NCI-H446 treated with DMSO at 0.1 percent for 48 hours (cell line): ENCODE data around the gene GGTLC2.
"Not testable (repeated sequence)": the region's sequence is repeated elsewhere in the genome, so short reads cannot be mapped to it uniquely, and the experiment has no call there.

ENCODE experiments used
- DNase-seq: peaks from one replicate; lab custom pipeline; 2025; lab: John Stamatoyannopoulos, UW

The GGTLC2 gene

GRCh38 chr22:22644314-22644713 lies at the start of gene GGTLC2:
TSS of gene GGTLC2 (plus strand) at chr22:22644614. CDS start at chr22:22646346, 1,732 bp downstream.
- DNase-seq: not testable (repeated sequence)

GRCh38 chr22:22595001-22595835 lies 49.2 kb upstream of the GGTLC2 start:
- DNase-seq: no peak

GRCh38 chr22:22598144-22598543 lies 46.3 kb upstream of the GGTLC2 start:
- DNase-seq: no peak

- no peak for DNase-seq
Observed at GRCh38 chr22:22599248-22599647, 45.2 kb upstream of the GGTLC2 start.

GRCh38 chr22:22600531-22601261 lies 43.7 kb upstream of the GGTLC2 start:
- DNase-seq: no peak

GRCh38 chr22:22603470-22603947 lies 40.9 kb upstream of the GGTLC2 start:
- DNase-seq: no peak

GRCh38 chr22:22604326-22605073 lies 39.9 kb upstream of the GGTLC2 start:
- no peak for DNase-seq

GRCh38 chr22:22605074-22605404 lies 39.4 kb upstream of the GGTLC2 start:
- DNase-seq: no peak

- DNase-seq: not testable (repeated sequence)
Observed at GRCh38 chr22:22608022-22608421, 36.4 kb upstream of the GGTLC2 start.

GRCh38 chr22:22609291-22609690 lies 35.1 kb upstream of the GGTLC2 start:
- no peak for DNase-seq

GRCh38 chr22:22612516-22612915 lies 31.9 kb upstream of the GGTLC2 start:
- no peak for DNase-seq

- no peak for DNase-seq
Observed at GRCh38 chr22:22614065-22614464, 30.3 kb upstream of the GGTLC2 start.

- DNase-seq: no peak
Observed at GRCh38 chr22:22616636-22617035, 27.8 kb upstream of the GGTLC2 start.

GRCh38 chr22:22618448-22618847 lies 26.0 kb upstream of the GGTLC2 start:
- DNase-seq: no peak

GRCh38 chr22:22618923-22619322 lies 25.5 kb upstream of the GGTLC2 start:
- no peak for DNase-seq

GRCh38 chr22:22619765-22620414 lies 24.5 kb upstream of the GGTLC2 start:
- DNase-seq: no peak

GRCh38 chr22:22628546-22629495 lies 15.6 kb upstream of the GGTLC2 start:
- not testable (repeated sequence) for DNase-seq

- DNase-seq: not testable (repeated sequence)
Observed at GRCh38 chr22:22631223-22631652, 13.2 kb upstream of the GGTLC2 start.

- DNase-seq: not testable (repeated sequence)
Observed at GRCh38 chr22:22632226-22632625, 12.2 kb upstream of the GGTLC2 start.

GRCh38 chr22:22633533-22633932 lies 10.9 kb upstream of the GGTLC2 start:
- not testable (repeated sequence) for DNase-seq

- DNase-seq: not testable (repeated sequence)
Observed at GRCh38 chr22:22636260-22636659, 8.2 kb upstream of the GGTLC2 start.
